ENCODE data around the gene KCNIP4. TPM values are rescaled to one million over a fixed set of nuclear protein-coding genes. Genes with fewer than 3 reads are reported as not detected.

The KCNIP4 gene
- total RNA-seq, 4 donors from 2014 or later, result 1.3 to 11.1 TPM; not detected in 2

GRCh38 chr4:21248331-21248730, 700.2 kb downstream of the KCNIP4 start:
- H3K9me3 ChIP-seq, result no peaks in the 10 kb centered on the region
- H3K27ac ChIP-seq, result no peak overlapping the region
- no peak overlapping the region for H3K4me3 ChIP-seq
- H3K27me3 ChIP-seq, result no peaks in the 10 kb centered on the region
- H3K36me3 ChIP-seq, result no peaks in the 10 kb centered on the region
- TF ChIP-seq, protein P1, sequence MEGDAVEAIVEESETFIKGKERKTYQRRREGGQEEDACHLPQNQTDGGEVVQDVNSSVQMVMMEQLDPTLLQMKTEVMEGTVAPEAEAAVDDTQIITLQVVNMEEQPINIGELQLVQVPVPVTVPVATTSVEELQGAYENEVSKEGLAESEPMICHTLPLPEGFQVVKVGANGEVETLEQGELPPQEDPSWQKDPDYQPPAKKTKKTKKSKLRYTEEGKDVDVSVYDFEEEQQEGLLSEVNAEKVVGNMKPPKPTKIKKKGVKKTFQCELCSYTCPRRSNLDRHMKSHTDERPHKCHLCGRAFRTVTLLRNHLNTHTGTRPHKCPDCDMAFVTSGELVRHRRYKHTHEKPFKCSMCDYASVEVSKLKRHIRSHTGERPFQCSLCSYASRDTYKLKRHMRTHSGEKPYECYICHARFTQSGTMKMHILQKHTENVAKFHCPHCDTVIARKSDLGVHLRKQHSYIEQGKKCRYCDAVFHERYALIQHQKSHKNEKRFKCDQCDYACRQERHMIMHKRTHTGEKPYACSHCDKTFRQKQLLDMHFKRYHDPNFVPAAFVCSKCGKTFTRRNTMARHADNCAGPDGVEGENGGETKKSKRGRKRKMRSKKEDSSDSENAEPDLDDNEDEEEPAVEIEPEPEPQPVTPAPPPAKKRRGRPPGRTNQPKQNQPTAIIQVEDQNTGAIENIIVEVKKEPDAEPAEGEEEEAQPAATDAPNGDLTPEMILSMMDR (IDR thresholded peaks at IDR 0.05), result no peak
- no peak for TF ChIP-seq POLR2A (IDR thresholded peaks at IDR 0.05)
- DNase-seq, result no peak
- no peaks in the 10 kb centered on the region for H3K4me1 ChIP-seq
- intact Hi-C loops (cut with DNase I; ENCODE audit: low total_unique reads), result no loop called here

DNA sequence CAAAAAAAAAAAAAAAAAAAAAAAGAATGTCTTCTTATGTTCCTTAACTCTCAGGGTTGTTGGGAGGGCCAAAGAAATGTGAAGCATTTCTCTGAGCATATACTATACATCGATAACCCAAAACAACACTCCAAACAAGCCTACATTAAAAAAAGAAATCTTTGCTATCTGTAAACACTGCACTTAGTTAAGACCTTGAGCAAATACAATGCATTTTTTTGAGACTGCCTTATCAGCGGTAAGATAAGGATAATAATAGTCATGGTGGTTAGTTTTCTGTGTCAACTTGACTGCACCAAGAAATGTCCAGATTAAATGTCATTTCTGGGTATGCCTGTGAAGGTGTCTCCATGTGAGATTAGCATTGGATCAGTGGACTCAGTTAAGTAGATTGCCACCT, 706.4 kb downstream of the KCNIP4 start:
- intact Hi-C loops (cut with DNase I; ENCODE audit: low total_unique reads), result no loop called here
- no peak for DNase-seq
- no peaks in the 10 kb centered on the region for H3K4me1 ChIP-seq
- TF ChIP-seq, protein P1 (IDR thresholded peaks at IDR 0.05), result no peak
- TF ChIP-seq POLR2A (IDR thresholded peaks at IDR 0.05), result no peak
- H3K4me3 ChIP-seq, result no peak overlapping the region
- no peaks in the 10 kb centered on the region for H3K9me3 ChIP-seq
- no peak overlapping the region for H3K27ac ChIP-seq
- no peaks in the 10 kb centered on the region for H3K36me3 ChIP-seq
- H3K27me3 ChIP-seq, result no peaks in the 10 kb centered on the region

GRCh38 chr4:21226637-21227538, 721.7 kb downstream of the KCNIP4 start:
- Histone ChIP-seq H3K27me3 (no peaks in the 10 kb centered on the region), H3K27ac (no peak overlapping the region), H3K9me3 (no peaks in the 10 kb centered on the region), H3K4me1 (no peaks in the 10 kb centered on the region), H3K36me3 (no peaks in the 10 kb centered on the region), H3K4me3 (no peak overlapping the region)
- no peak for DNase-seq
- intact Hi-C loops (cut with DNase I; ENCODE audit: low total_unique reads), result no loop called here
- TF ChIP-seq POLR2A (IDR thresholded peaks at IDR 0.05), result no peak

DNA sequence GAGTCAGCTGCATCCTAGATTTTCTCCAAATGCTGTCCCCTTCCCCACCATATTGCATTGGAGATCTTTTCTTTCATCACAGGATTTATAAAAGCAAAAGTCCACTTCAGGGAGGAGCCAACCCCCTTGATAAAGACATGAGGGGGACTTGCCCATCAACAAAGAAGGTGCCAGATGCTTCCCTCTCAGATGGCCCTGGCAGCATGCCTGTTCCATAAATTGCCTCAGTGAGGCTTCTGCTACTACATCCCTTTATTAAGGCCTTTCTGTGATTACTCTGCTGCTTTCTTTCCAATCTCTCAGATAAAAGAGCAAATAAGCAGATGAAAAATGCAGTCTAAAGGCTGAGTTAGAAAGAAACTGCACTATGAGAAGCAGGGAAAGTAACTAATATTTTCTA, 736.7 kb downstream of the KCNIP4 start:
- no peak for TF ChIP-seq POLR2A (IDR thresholded peaks at IDR 0.05)
- TF ChIP-seq, protein P1 (IDR thresholded peaks at IDR 0.05), result no peak
- Histone ChIP-seq H3K36me3 (no peaks in the 10 kb centered on the region), H3K27ac (no peak overlapping the region), H3K27me3 (no peaks in the 10 kb centered on the region), H3K4me1 (no peaks in the 10 kb centered on the region), H3K9me3 (no peaks in the 10 kb centered on the region), H3K4me3 (no peak overlapping the region)
- no peak for DNase-seq
- intact Hi-C loops (cut with DNase I; ENCODE audit: low total_unique reads), result no loop called here

- Histone ChIP-seq H3K9me3 (no peaks in the 10 kb centered on the region), H3K36me3 (no peaks in the 10 kb centered on the region), H3K27me3 (no peaks in the 10 kb centered on the region), H3K4me3 (no peak overlapping the region), H3K4me1 (no peaks in the 10 kb centered on the region), H3K27ac (no peak overlapping the region)
- no peak for DNase-seq
- no peak for TF ChIP-seq POLR2A (IDR thresholded peaks at IDR 0.05)
- TF ChIP-seq, protein P1 (IDR thresholded peaks at IDR 0.05), result no peak
- intact Hi-C loops (cut with DNase I; ENCODE audit: low total_unique reads), result no loop called here
Measured at GRCh38 chr4:21209860-21210259, 738.7 kb downstream of the KCNIP4 start.
